ENCODE results near the gene HSP90AB1. TPM values are rescaled to one million over a fixed set of nuclear protein-coding genes. Genes with fewer than 3 reads are reported as not detected.

Gene HSP90AB1
- 661 and 1,252 TPM in 2 replicates for total RNA-seq

GRCh38 chr6:44246663-44247337, at the start of gene HSP90AB1:
TSS of gene HSP90AB1 (plus strand) at chr6:44247101. CDS start at chr6:44248630, 1,529 bp downstream.

GRCh38 chr6:44216677-44217331, 30.1 kb upstream of the HSP90AB1 start, which contains the start of gene MYMX:
TSS of gene MYMX (plus strand) at chr6:44216926. CDS start at chr6:44217472, 546 bp downstream.

GRCh38 chr6:44223319-44224028, 23.4 kb upstream of the HSP90AB1 start, which contains the start of gene SLC29A1:
TSS of gene SLC29A1 (plus strand) at chr6:44223595. CDS start at chr6:44227314, 3,719 bp downstream.

DNA sequence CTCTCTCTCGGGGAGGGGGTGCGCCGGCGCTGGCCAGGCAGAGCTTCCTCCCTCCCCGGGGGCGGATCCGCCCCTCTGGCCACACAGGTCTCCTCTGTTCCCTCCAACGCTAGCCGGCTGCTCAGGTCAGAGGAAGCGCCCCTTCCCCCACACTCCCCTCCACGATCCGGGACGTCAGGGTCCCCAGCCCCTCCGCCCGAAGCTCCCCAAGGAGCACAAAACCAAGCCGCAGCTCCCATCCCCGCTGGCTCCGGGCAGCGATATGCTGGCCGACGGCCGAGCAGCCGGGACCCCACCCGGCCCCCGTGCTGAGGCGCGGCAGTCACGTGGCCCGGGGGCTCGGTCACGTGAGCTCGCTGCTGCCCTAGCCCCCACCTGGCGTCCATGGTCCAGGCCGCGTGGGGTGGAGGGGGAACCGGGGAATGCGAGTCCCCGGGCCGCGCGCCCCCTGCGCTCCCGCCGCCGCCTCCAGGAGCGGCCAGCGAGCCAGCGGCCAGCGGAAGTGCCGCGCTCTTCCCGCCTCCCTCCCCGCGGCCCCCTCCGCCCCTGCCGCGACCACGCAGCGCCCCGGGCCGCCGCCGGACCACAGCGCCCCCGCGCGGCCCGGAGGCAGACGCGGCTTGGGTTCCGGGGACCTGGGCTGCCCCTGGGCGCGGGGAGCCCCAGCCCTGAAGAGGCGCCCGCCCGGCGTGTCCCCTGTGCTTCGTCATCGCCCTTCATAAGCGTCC, 10.3 kb downstream of the HSP90AB1 start, which contains the start of gene SLC35B2:
SLC35B2 (minus strand) TSS at position 504 of the 728 bp plus-strand sequence; CDS start at position 386, 118 bp downstream.

DNA sequence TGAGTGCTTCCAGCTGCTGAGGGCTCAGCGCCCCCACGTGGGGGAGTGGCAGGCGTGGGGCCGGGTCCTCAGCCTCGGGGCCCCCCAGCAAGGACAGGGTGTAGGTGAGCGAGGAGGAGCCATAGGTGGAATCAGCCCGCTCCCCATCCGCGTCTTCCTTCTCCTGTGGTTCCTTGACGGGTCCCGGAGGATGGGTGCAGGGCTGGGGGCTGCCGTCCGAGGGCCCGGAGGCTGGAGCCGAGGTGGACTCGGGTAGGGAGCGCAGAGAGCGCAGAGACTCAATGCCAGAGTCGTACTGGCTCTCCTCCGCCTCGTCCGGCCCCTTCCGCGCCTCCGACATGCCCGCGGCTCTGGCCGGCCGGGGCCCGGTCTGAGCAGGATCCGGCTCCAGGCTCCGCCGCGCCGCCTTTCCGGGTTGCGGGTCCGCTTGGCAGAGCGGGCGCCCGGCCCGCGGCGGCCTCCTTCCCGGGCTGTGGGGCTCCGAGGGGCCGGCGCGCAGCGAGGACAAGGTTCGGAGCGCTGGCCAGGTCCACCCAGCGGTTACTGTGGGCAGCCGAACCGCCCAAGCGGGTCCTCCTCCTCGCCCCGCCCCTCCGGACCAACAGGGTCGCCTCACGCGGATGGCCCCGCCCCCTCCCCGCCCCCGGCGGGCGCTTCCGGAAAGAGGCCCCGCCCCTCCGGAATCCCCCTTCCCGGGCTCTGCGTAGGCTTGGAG, 18.3 kb downstream of the HSP90AB1 start, which contains the start of gene NFKBIE:
NFKBIE (minus strand) TSS at position 545 of the 715 bp plus-strand sequence; CDS start at position 340, 205 bp downstream.

GRCh38 chr6:44269921-44270525, 23.1 kb downstream of the HSP90AB1 start, which contains the start of gene TMEM151B:
TSS of gene TMEM151B (plus strand) at chr6:44270450. CDS start at chr6:44270743, 293 bp downstream.

Small RNAs within 50 kb of the gene (small RNA-seq; reads per million reads assigned to genes)
- not detected for gene RN7SL811P (ENCODE audit: low replicate concordance)

Other genes with a start within 250 kb of the HSP90AB1 start
- gene MRPL14, start 119.6 kb upstream of the HSP90AB1 start, total RNA-seq: 24.3 and 42.5 TPM in 2 replicates
- 41.7 and 56.2 TPM in 2 replicates for gene TMEM63B, start 119.5 kb upstream of the HSP90AB1 start, total RNA-seq
- gene CAPN11, start 88.3 kb upstream of the HSP90AB1 start, total RNA-seq: 0.43 TPM in 1 of 2 replicates, not detected in the other
- not detected in 2 replicates for gene MYMX, start 30.2 kb upstream of the HSP90AB1 start, total RNA-seq
- 15.8 and 74.6 TPM in 2 replicates for gene SLC29A1, start 23.5 kb upstream of the HSP90AB1 start, total RNA-seq
- gene SLC35B2, start 10.4 kb downstream of the HSP90AB1 start, total RNA-seq: 88.8 and 116 TPM in 2 replicates
- 17.8 and 31.7 TPM in 2 replicates for gene NFKBIE, start 18.4 kb downstream of the HSP90AB1 start, total RNA-seq
- gene TMEM151B, start 23.3 kb downstream of the HSP90AB1 start, total RNA-seq: not detected in 2 replicates
- 9.8 and 23.0 TPM in 2 replicates for gene AARS2, start 66.2 kb downstream of the HSP90AB1 start, total RNA-seq
- gene SPATS1, start 95.5 kb downstream of the HSP90AB1 start, total RNA-seq: 0.14 TPM in 1 of 2 replicates, not detected in the other
- gene CDC5L, start 140.6 kb downstream of the HSP90AB1 start, total RNA-seq: 15.8 and 27.2 TPM in 2 replicates

Data from placental pericyte (primary cell).